DMS153 treated with DMSO at 0.1 percent for 48 hours (cell line): ENCODE results near the gene LRRC8A.
"Not testable (repeated sequence)": the region's sequence is repeated elsewhere in the genome, so short reads cannot be mapped to it uniquely, and the experiment has no call there.

Experiments
- DNase-seq: peaks from one replicate; lab custom pipeline; 2025; ENCODE audit not compliant: unreplicated experiment; lab: John Stamatoyannopoulos, UW

Gene LRRC8A

GRCh38 chr9:128863647-128864046 lies 18.3 kb upstream of the LRRC8A start:
- peak; percentile 10 for DNase-seq

GRCh38 chr9:128870128-128870940 lies 11.6 kb upstream of the LRRC8A start:
- no peak for DNase-seq

GRCh38 chr9:128870941-128871265 lies 11.0 kb upstream of the LRRC8A start:
- DNase-seq = not testable (repeated sequence)

GRCh38 chr9:128877852-128878251 lies 4.1 kb upstream of the LRRC8A start:
- DNase-seq = no peak

- DNase-seq = no peak
These were observed 1.0 kb downstream of the LRRC8A start for GRCh38 chr9:128882677-128883603.

- no peak for DNase-seq
These were observed 2.2 kb downstream of the LRRC8A start for GRCh38 chr9:128884164-128884563.

- DNase-seq = no peak
These were observed 3.4 kb downstream of the LRRC8A start for GRCh38 chr9:128885376-128885775.

- no peak for DNase-seq
These were observed 3.9 kb downstream of the LRRC8A start for GRCh38 chr9:128885798-128886197.

GRCh38 chr9:128886211-128886891 lies 4.4 kb downstream of the LRRC8A start:
- no peak for DNase-seq

GRCh38 chr9:128887049-128887448 lies 5.1 kb downstream of the LRRC8A start:
- DNase-seq = no peak

GRCh38 chr9:128887914-128888350 lies 6.0 kb downstream of the LRRC8A start:
- DNase-seq = no peak

- DNase-seq = no peak
These were observed 9.6 kb downstream of the LRRC8A start for GRCh38 chr9:128891321-128892220.

- DNase-seq = no peak
These were observed 10.4 kb downstream of the LRRC8A start for GRCh38 chr9:128892221-128892921.

GRCh38 chr9:128893354-128893753 lies 11.4 kb downstream of the LRRC8A start:
- no peak for DNase-seq

- DNase-seq = no peak
These were observed 12.8 kb downstream of the LRRC8A start for GRCh38 chr9:128894764-128895163.

GRCh38 chr9:128895556-128895955 lies 13.6 kb downstream of the LRRC8A start:
- no peak for DNase-seq

- no peak for DNase-seq
These were observed 16.4 kb downstream of the LRRC8A start for GRCh38 chr9:128898382-128898781.

GRCh38 chr9:128898845-128899565 lies 17.1 kb downstream of the LRRC8A start:
- no peak for DNase-seq
